Anterior cingulate cortex (tissue), 58 donors: ENCODE results near the gene IFNG.

Experiments used
- DNase-seq, 58 donors: peaks; one replicate each; lab custom pipeline; 2025; lab: John Stamatoyannopoulos, UW

The IFNG gene

GRCh38 chr12:68118096-68118755 is 41.3 kb downstream of the IFNG start:
- DNase-seq: no peak

DNA sequence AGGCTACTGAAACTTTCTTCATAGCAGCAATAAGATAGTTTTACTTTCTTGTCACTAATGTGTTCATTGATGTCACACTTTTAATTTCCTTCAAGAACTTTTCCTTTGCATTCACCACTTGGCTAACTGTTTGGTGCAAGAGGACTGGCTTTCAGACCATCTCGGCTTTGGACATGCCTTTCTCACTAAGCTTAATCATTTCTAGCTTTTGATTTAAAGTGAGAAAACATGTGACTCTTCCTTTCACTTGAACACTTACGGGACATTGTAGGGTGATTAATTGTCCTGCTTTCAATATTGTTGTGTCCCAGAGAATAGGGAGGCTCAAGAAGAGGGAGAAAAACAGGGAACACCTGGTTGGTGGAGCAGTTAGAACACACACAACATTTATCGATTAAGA is 41.9 kb downstream of the IFNG start:
- DNase-seq: no peak

DNA sequence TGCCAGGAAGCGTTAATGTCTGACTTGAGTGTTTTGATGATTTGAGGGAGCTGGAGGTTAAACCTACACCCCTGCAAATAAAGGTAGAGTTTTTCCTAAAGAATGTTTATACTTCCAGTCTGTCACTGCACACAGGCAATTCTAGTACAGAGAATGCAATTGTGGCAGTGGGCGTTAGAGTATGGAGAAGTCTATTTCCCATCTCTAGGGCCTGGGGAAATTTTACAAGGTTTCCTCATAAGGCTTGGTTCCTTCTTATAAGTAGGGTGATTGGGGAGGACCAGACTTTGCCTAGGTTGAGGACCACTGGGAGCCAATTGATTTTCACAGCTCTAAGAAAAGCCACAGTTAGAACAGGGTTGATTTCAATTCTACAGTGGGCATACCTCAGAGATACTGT is 44.3 kb downstream of the IFNG start:
- DNase-seq: no peak

GRCh38 chr12:68114606-68115005 is 44.9 kb downstream of the IFNG start:
- DNase-seq: no peak

DNA sequence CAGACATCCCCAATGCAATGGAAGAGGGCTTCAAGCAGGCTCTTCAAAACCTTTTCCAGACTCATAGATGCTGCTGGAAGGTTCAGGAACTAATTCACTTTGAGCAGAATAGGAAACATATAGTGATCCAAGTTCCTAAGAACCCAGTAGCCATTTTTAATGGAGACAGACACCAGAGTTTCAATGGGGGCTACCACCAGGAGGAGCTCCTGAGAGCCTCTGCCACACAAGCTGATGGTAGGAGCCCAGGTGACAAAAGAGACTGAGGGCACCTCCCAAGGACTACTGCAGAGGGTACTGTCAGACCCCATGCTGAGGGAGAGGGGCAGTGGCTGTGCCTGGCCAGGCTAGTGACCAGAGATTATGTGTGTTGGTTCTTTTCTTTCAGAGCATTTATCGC is 45.9 kb downstream of the IFNG start:
- DNase-seq: no peak

DNA sequence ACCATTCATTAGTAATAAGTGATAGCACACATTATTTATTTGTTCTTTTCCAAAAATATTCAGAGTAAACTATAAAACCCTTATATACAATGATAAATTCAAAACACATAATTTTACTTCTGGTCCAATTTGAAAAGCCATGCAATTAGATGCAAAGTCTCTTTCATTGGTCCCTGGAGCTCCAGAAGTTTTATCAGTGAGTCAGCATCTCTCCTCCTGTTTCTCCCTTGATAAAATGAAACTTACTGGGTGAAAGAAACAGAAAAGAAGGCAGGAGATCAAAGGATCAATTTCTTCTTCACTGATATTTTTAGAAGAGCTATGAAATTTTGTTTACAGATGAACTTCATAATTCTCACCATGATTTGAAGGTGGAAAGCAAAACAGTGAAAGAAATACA is 47.5 kb downstream of the IFNG start:
- no peak for DNase-seq

DNA sequence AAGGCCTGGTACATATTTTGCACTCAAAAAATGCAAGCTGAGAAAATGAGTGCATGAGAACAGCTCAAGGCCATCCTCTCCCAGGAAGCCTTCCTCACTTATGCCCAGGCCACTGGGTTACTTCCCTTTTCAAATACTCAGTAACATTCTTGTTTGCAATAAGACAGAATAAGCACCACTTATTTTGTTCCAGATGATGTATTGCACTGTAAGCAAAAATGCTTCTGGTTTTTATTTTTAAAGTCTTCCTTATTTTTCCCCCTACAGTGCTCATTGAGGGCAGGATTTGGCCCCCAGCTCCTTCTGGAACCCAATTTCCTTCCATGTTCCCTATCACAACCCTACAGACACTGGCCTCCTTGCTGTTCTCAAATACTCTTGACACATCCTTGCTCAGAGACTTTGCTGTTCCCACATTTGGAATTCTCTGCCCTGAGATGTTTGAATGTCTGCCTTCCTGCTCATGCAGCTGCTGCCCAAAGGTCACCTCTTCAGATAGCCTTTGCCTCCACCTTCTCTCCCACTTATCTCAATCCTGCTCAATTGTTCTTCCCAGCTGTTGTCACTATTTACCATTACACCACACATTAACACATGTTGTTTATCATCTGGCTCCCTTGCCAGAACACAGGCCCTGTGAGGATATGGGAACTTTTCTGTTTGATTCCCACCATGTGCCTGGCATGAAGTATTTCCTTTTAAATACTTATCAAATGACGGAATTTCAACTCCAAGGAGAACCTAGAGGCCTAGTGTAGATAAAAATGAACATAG is 49.9 kb downstream of the IFNG start:
- no peak for DNase-seq

- no peak for DNase-seq
These were observed 50.5 kb downstream of the IFNG start for GRCh38 chr12:68109001-68109400.

DNA sequence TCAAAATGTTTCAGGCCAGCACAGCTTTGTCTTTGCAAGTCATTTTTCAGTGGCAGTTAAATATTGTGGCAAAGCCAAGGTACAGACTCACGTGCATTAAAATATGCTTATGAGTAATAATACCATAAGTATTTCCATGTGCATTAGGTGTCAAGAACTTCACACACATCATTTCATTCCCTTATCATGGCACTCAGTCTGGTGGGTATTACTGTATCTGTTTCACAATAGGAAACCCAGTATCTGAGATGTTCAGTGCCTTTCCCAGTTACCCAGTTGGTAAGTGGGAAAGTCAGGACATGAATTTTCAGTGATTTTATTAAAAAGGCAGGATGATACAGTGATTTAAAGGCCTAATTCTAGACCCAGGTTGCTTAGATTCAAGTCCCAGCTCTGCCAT is 52.9 kb downstream of the IFNG start:
- no peak for DNase-seq

DNA sequence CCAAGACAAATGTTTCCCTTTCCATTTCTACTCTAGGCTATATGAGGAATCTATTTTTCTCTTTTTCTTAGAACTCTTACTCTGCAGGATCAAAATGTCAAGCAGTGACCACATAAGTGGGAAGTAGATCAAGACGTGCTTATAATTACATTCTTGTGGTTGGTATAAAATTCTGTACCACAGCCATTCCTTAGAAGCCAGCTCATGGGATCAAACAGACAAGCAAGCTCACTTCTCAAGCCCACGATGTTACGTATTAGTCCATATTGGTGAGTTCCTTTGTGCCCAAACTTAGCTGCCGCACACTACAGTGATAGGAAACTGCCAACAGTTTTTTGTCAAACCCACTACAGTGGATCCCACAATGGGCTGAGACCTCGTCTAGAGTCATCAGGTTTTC is 53.4 kb downstream of the IFNG start:
- no peak for DNase-seq
